Glomerular visceral epithelial cell (primary cell): ENCODE data around the gene LPIN3.

ENCODE experiments used
- DNase-seq: peaks from one replicate; pipeline ENCODE4 v3.0.0-alpha.2; 2016; ENCODE audit errors: extremely low spot score

Gene LPIN3

DNA sequence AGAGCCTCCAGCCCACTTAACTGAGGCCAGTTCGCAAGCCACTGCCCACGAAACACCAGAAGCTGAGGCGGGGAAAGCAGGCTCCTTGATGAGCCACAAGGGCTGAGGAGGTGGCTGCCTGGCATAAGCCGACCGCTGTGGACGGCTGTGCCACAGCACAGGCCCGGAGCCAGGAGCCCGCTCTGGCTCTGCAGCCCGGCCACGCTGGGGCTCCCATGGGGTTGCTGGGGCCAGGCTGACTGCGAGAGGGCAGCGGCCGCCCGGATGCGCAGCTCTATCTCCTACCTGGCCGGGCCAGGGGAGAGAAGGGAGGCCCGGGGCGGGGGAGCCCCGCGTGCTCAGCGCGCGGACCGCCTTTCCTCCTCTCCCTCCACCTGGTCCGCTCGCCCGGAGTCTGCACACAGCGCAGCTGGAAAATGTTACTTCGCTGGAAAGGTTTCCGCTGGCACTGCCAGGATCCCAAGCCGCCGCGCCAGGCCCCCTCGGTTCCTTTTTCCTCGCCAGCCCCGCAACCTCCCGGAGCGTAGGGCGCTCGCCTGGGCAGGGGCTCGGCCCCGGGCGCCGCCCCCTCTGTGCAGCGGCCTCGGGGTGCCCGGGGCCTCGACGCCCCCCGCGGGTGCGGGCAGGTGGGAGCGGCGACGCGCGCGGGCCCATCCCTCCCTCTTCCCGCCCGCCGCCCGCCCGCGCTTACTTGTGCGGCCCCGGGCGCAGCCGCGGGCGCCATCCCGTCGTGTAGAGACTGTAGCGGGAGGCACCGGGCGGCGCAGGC is 25.3 kb downstream of the LPIN3 start:
- DNase-seq = no peak

DNA sequence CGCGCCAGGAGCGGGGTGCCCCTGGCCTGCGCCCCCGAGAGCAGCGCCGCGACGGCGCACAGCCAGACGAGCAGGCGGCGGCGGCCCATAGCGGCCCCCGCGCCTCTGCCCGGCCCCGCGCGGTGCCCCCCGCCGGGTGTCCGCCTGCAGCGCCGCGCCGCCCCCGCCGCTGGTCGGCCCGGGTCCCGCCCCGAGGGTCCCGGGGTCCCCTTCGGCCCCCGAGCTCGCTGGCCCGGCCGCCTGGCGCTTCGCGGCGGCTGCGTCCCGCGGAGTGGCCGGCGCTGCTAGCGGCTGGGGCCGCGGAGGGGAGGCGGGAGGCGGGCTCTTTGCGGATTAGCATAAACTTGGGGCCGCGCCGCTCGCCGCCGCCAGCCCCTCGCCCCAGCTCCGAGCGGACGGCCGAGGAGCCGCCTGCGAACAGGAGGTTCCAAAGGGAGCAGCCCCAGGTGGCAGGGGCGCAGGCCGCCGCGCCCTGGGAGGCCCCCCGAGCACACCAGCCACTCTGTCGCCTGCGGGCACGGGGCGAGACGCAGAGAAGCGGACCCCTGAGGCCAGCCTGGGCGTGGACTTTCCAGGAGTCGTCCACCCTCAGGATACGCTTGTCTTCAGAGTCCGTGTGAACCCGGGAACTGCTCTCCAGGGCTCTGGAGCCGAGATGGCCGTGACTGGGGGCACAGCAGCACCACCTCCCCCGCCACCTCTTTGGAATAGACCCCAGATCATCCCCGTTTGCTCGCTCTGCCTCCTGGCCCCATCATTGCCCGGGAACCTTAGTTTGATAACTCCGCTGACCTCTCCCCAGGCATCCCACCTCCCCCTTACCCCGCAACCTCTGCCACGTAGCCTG is 26.1 kb downstream of the LPIN3 start, which contains the start of gene EMILIN3:
Gene EMILIN3, minus strand, starts transcription at position 273 of the 847 bp plus-strand sequence. Its CDS starts 184 bp downstream, at position 89.
- DNase-seq = no peak

DNA sequence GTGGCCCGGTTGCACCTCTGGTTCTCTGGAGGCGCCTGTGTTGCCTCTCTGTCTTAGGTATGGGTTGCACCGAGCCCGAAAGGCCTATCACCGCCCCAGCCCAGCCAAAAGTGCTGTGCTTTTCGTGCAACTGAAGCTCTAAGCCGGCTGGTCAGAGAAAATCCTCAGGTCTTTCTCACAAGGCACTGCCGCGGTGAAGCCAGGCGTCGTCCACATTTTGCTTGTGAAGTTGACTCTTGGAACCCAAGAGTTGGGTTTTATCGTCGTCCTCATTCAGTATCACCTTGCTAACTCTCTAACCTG is 26.7 kb downstream of the LPIN3 start:
- no peak for DNase-seq

DNA sequence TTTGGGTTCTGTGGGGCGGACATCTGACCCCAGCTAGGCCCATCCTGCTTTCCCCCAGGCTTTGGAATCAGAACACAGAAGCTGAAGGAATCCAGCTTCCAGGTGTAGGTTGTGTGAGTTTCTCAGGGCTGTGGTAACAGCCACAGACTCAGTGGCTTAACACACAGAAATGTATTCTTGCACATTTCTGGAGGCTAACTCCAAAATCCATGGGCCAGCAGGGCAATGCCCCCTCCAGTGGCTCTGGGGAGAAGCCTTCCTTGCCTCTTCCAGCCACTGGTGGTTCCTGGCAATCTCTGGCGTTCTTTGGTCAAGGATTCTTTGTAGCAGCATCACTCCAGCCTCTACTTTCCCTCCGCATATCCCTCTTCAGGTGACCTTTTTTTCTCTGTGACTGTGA is 27.3 kb downstream of the LPIN3 start:
- DNase-seq = no peak

DNA sequence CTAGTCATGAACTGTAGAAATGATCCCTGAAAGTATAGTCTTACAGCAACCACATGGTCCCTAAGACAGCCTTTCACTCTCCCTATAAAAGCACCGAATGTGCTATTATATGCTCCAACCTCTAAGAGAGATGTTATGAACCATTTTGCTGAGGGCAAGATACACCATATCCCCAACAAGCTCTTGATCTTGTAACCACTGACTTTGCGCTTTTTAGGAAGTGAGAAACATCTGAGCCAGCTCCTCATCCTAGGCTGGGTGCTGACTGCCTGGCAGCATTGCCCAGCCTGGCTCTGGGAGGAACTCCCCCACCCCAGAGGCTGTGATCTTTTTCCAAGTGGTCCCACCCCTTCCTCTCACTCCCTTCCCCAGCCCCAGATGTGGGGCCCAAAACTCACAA is 29.1 kb downstream of the LPIN3 start:
- DNase-seq = no peak

DNA sequence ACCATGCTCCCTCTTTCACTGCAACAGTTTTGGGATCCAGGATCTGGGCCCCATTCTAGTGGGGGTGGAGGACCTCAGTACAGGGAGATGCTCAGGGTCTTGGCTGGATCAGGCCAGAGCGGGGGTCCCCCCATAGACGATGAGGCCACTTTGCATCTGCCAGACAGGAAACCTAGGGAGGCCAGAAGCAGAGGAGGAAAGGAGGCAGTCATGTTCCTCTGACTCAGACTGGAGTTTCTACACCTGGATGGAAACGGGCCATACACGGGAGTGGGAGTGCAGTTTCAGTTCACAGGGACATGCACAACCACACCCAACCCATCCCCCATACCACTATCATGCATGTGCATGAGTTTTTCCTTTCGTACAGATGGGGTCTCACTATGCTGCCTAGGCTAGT is 29.6 kb downstream of the LPIN3 start:
- DNase-seq = no peak

DNA sequence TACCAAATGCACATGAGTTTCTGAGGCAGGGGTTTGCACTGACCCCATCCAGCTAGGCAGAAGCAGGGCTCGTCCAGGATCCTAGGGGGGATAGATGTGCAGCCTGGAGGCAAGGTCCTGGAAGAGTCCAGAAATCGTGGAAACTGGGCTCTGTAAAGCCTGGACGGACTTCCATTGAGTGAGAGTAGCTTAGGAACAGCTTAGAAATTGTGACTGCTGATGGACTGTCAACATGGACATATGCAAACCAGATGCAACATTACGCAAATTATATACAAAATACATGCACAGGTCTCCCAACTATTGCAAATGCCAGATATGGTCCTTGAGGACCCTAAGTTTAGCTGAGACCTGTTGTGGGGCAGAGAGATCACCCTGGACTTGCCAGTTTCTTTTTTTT is 30.8 kb downstream of the LPIN3 start:
- no peak for DNase-seq

DNA sequence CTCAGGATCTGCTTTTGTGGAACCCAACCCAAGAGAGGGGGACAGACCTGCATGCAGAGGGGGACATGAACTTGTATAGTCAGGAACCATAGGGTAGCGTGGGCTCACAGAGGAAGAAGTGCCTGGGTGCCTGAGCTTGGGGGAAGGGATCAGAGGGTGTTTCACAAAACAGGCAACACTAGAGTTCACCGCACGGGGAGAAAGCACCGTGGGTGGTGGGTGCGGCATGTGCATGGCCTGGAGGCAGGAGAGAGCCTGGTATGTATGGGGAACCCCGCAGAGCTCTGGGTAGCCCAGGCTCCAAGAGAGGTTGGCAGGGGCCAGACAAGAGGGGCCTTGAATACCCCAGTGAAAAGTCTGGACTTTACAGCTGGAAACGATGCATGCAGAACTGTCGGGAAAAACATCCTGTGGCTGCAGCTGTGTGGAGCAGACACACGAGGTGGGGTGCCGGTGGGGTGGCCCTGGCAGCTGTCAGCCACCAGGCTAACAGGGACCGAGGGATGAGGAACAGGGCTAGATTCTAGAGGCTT is 32.7 kb downstream of the LPIN3 start:
- no peak for DNase-seq

DNA sequence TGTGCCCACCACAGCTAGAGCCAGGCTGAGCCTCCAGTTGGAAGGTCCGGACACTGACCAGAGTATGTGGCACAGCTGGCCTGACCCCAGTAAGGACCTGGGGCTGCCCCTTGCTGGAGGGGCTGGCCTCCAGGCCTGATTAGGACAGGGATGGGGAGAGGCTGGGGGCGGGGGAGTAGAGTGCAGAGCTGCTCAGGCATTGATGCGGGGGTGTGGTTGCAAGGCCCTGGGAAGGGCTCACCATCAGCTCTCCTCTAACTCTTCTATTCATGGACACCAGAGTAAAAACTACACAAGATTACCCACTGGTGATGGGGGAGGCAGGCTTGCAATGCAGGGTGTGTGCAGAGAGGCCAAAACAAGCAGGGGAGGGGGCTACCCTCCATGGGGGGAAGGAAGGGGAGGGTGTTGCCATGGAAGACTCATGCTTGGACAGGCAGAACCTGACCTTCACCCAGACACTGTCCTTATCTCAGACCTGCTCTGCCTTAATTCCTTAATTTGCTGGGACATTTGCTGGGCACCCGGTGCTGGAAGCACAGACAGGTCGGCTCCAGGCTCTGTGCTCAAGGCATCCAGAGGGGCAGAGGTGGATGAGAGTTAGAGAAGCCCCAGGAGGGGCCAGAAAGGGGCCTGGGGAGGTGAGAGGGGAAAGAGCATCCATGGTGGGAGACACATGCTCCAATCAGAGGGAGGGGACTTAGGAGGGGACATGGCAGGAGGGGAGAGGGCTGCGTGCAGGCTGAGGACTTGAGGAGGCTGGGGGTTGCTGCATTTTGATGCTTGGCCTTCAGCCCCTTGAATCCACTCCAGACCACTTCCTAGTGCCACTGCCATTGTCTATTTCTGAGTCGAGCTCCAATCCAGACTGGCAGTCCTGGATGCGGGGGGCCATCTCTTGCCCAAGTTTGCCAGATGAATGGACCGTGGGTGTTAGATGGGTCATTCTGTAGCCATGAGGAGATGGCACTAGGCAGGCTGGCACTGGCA is 33.6 kb downstream of the LPIN3 start:
- DNase-seq = no peak

DNA sequence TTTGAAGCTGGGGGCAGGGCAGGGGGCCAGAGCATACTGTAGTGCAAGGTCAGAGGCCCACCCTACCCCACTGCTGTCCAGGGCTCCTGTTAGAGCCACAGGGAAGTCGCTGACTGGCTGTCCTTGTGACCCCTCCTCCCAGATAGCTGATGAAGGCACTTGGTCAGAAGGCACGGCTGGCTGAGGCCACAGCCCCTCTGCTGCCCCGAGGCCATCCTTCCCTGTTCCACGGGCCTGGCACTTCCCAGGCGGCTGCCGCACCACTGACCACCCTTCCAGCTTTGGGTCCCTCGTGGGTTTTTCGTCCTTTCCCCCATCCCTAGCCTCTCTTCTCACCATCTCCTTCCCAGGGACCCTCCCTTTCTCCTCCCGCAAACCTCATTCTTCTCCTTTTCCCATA is 35.2 kb downstream of the LPIN3 start:
- no peak for DNase-seq

DNA sequence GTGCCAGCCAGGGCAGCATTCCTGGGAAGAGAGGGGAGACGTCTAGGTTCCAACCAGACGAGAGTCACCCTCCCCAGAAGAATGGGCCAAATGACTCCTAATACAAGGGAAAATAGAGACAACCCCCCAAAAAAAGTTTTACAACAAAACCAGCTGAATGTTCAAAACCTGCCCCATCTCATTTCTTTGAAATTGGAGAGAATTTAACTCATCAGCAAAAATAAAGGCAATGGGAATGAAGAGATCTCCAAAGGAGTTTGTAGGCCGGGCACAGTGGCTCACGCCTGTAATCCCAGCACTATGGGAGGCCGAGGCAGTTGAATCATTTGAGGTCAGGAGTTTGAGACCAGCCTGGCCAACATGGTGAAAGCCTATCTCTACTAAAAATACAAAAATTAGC is 35.7 kb downstream of the LPIN3 start:
- no peak for DNase-seq

DNA sequence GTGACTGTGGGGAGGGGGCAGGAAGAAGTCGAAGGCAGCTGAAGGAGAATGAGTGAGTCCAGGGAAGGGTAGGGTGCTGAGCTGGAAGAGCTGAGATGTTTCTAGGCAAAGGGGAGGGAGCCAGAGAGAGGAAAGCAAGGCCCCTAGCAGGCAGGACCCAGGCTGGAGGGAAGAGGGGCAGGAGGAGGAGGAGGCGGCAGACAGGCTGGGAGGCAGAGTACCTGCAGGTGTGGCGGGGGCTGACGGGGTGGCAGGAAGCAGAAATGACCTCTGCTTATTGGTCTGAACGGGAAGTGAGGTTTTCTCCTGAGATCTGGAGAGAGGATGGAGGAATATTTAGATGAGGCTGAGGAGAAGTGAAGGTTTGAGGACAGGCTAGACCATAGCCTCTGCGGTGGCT is 36.7 kb downstream of the LPIN3 start:
- DNase-seq = no peak

DNA sequence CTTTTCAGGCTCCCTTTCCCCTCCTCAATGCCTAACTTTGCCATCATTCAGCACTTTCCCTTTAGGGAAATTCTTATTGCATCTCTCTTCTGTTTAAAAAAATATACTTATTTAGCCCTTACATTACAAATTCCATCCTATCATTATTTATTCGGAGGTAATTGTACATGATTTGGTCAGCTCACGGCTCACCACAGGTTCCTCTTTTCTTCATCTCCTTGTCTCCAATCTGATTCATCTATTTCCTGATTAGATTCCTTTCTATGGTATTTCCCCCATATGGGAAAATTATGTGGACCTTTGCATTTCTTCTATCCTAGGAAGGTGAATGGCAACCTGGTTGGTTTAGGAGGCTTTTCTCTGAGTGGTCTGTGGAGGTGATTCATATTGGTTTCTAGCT is 38.9 kb downstream of the LPIN3 start:
- DNase-seq = no peak

DNA sequence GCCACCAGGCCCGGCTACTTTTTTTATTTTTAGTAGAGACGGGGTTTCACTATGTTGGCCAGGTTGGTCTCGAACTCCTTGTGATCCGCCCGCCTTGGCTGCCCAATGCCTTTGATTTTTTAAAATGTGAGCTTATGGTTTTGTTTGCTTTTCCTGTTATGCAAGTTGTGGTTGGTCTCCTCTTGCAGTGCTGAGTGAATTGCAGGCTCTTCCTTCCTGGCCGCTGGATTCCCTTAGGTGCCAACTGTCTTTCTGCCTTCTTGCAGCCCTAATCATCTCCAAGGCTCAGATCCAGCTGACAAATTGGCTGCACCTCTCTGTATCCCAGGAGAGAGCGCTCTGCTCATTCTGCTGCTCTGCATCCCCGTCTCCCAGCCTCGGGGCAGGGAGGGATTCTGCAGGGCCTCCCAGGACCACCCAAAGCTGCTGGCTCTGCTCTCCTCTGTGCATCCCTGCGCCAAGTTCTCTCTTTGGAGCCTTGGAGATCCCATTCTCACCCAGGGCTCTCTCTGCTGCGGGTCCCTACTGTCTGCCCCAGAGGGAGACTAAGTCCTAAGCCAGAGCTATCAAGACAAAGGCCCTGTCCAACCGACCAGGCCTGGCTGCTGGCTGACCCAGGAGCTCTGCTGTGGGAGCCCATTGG is 40.1 kb downstream of the LPIN3 start:
- DNase-seq = no peak

DNA sequence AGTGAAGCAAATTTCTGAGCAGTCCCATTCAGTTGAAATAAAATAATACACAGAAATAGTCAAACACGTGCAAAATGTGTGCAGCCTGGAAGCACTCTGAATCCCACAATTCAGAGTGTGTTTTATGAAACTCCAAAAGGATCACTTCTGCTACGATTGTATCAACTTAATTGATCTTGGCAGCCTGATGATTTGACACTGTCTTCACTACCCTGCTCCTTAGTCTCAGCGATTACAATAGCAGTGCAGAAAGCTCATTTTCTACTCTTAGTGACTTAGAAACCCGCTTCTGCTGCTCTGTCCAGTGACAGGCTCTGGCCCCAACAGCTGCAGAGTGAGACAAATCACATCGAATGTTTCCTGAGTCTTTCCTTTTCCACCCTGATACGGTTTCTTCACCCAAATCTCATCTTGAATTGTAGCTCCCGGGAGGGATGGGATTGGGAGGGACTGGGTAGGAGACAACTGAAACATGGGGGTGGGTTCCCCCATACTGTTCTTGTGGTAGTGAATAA is 42.2 kb downstream of the LPIN3 start:
- no peak for DNase-seq

DNA sequence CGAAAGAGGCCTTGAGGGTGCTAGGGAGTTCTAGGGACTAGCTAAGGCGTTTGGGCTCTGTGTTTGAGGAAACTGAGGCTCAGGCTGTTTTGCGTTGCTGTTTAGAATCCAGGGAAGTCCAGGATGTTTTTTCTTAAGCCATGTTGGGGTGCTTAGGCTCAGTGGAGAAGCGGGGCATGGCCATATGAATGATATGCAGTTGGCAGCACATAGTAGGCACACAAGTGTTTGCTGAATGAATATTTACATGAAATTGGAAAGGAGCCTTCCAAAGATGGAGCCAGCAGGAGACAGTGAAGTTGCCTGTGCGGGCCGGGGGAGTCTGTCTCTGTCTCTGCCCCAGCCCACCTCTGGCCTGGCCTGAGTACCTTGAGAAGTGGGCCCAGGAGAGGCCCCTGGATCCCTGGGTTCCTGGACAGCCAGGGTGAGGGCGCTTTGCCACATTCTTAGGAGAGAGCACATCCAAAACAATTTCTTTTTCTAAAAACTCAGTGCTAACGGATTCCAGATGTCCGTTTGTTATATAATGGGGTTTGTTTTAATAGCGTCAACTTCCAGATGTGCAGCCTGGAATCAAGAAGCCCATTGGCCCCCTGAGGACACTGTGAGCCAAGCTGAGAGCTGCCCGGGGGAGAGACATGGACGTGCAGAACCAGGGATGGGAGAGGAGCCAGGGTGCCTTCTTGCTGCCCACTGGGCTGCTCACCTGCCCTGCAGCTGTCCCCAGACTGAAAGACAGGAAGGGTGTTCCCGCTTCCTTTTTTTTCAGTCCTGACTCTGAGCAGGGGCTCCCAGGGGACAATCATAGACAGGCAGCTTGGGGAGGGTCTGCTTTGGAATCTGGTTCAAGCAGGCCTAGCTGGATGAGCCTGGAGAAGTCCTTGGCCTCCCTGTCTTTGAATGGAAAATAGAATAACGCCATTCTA is 46.1 kb downstream of the LPIN3 start:
- no peak for DNase-seq

DNA sequence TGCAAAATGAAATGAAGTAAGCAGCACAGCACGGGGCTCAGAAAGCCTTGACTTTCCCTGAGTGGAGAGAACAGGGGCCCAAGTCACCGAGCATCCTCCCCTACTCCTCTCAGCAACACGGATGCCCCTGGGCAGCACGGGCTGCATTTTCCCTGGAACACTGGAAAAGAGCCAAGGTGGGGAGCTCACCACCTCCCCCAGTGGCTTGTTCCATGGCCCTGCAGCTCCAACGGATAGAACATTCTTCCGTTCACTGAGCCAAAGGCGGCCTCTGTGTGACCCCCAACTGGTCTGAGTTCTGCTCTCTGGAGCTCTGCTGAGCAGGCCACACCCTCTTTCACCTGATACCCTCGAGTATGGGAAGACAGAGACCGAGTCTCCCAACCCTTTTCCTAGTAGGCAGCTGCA is 46.8 kb downstream of the LPIN3 start:
- DNase-seq = no peak

DNA sequence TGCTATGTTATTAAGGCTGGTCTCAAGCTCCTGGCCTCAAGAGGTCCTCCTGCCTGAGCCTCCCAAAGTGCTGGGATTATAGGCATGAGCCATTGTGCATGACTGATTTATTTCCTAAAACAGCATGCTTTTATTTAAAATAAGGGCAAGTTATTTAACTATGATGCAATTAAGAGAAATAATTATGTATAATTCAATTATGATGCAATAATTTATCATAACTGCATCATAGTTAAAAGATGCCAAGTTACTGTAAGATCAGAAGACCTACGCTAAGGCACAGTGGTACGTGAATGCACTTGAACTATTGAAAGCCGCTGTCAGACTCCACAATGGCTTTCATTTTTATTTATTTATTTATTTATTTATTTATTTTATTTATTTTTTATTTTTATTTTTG is 50.3 kb downstream of the LPIN3 start:
- DNase-seq = no peak

DNA sequence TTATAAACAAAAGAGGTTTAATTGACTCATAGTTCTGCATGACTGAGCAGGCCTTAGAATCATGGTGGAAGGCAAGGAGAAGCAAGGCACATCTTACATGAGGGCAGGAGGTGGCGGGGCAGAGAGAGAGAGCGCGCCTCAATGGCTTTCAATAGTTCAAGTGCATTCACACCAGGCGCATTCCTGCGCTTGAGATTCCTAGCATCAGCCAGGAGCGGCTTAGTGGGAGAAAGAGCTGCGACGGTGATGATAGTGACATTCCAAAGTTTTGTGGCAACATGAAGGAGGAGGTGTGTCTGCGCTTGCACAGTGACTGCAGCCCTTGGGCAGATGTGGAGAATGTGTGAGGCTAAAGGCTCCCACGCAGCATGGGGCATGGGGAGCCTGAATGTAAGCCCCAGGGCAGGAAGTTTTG is 51.0 kb downstream of the LPIN3 start:
- DNase-seq = no peak

DNA sequence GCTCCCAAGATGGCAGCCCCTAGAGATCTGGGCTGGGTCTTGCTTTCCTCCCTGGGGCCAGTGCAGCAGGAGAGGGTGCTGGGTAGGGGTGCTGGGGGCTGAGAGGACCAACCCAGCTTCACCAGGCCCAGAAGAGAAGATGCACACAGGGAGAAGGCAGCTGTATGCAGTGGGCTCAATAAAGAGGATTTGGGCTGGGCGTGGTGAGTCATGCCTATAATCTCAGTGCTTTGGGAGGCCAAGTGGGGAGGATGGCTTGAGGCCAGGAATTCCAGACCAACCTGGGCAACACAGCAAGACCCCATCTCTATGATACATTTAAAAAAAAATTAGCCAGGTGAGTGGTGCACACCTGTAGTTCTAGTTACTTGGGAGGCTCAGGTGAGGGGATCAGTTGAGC is 51.7 kb downstream of the LPIN3 start:
- DNase-seq = no peak
